Esophagus muscularis mucosa (tissue), 4 donors: ENCODE results near the gene KCTD1. TPM values are rescaled to one million over a fixed set of nuclear protein-coding genes. Genes with fewer than 3 reads are reported as not detected.

Experiments
- DNase-seq: peaks from one replicate; pipeline ENCODE4 v3.0.0-alpha.2; 2017; ENCODE audit errors: extremely low spot score
- H3K27ac ChIP-seq, 4 donors: fragments of 200-600 bp; sonication (generic); replicated peaks in 1 of 4; 1 replicate in 3 of 4; 2 replicates in 1 of 4; pipeline ENCODE4 v1.5.1; 2016 to 2019; ENCODE audit warnings: mild to moderate bottlenecking in 1 of 4
- H3K27me3 ChIP-seq, 4 donors: fragments of 200-600 bp; sonication (generic); one replicate each; pipeline versions ENCODE4 v1.5.1 to v1.6.0; 2016 to 2019
- H3K36me3 ChIP-seq, 4 donors: fragments of 200-600 bp; sonication (generic); one replicate each; pipeline ENCODE4 v1.5.1; 2016 to 2019
- H3K4me1 ChIP-seq, 4 donors: fragments of 200-600 bp; sonication (generic); one replicate each; pipeline ENCODE4 v1.5.1; 2016 to 2019
- H3K4me3 ChIP-seq, 4 donors: fragments of 200-600 bp; sonication (generic); 1 replicate in 2 of 4; 2 replicates in 2 of 4; pipeline ENCODE4 v1.5.1; 2016 to 2019; ENCODE audit warnings: mild to moderate bottlenecking in 4 of 4, moderate library complexity in 1 of 4
- H3K9me3 ChIP-seq, 4 donors: fragments of 200-600 bp; sonication (generic); 1 replicate in 3 of 4; 2 replicates in 1 of 4; pipeline ENCODE4 v1.5.1; 2016 to 2019
- CTCF ChIP-seq, 3 experiments: fragments of 200-600 bp in 2 of 3; fragments of 450-650 bp in 1 of 3; sonication (generic) in 2 of 3; IDR thresholded peaks; one replicate each; pipeline ENCODE4 v1.5.1; 2017 to 2019; ENCODE audit warnings: antibody characterized with exemption in 3 of 3, mild to moderate bottlenecking in 2 of 3, moderate library complexity in 1 of 3
- EP300 ChIP-seq: sonication (generic); formaldehyde crosslinking; IDR thresholded peaks from one replicate; pipeline ENCODE4 v1.6.1; 2017; ENCODE audit warnings: antibody characterized with exemption
- POLR2A ChIP-seq: fragments of 450-650 bp; IDR thresholded peaks from one replicate; pipeline ENCODE4 v1.6.1; 2017; ENCODE audit warnings: antibody characterized with exemption, moderate library complexity, mild to moderate bottlenecking, low read depth
- POLR2AphosphoS5 ChIP-seq, 2 donors: sonication (generic); formaldehyde crosslinking; IDR thresholded peaks; one replicate each; pipeline ENCODE4 v1.6.1; 2017; ENCODE audit warnings: antibody characterized with exemption in 2 of 2
- WGBS: methylation state at CpG from one replicate; pipeline ENCODE4 v1.1.5; 2018; 5-methylcytosine and 5-hydroxymethylcytosine counted together
- intact Hi-C: fragments of 100-400 bp; cut with DNase I; formaldehyde crosslinking; loops from one replicate; pipeline ENCODE4 v1.15.1; 2023
- total RNA-seq, 4 donors: library from RNA; depleted of rRNA; stranded (reverse); fragments of >200 nt; gene quantifications; one replicate each; pipeline versions ENCODE4 v1.1.0 to v1.2.1, GENCODE V29; 2016

Gene KCTD1
- total RNA-seq, 4 donors from 2014 or later = 7.1 to 17.6 (median 12.7) TPM

GRCh38 chr18:26565514-26565913, 17.2 kb upstream of the KCTD1 start:
- no peaks in the 10 kb centered on the region for H3K4me1 ChIP-seq
- TF ChIP-seq CTCF (IDR thresholded peaks at IDR 0.05) = no peak
- TF ChIP-seq POLR2A = no peak
- no peak for TF ChIP-seq EP300
- no peak for TF ChIP-seq POLR2AphosphoS5 (IDR thresholded peaks at IDR 0.05)
- no peak for DNase-seq
- no peak overlapping the region for H3K27ac ChIP-seq
- H3K27me3 ChIP-seq = no peaks in the 10 kb centered on the region
- intact Hi-C loops = no loop called here
- H3K36me3 ChIP-seq = no peaks in the 10 kb centered on the region
- no peak overlapping the region for H3K4me3 ChIP-seq
- H3K9me3 ChIP-seq = peaks cover 0 to 6% (median 2%) of the 10 kb centered on the region in 4 donors

GRCh38 chr18:26563024-26563423, 14.7 kb upstream of the KCTD1 start:
- no peak overlapping the region for H3K27ac ChIP-seq
- WGBS = 95% methylated on average over 3 of the region's 3 CpGs
- no peaks in the 10 kb centered on the region for H3K4me1 ChIP-seq
- H3K36me3 ChIP-seq = no peaks in the 10 kb centered on the region
- intact Hi-C loops = no loop called here
- no peak for TF ChIP-seq POLR2A
- TF ChIP-seq CTCF (IDR thresholded peaks at IDR 0.05) = no peak
- no peak for TF ChIP-seq POLR2AphosphoS5 (IDR thresholded peaks at IDR 0.05)
- no peak for TF ChIP-seq EP300
- DNase-seq = no peak
- no peaks in the 10 kb centered on the region for H3K27me3 ChIP-seq
- peaks cover 0 to 6% (median 2%) of the 10 kb centered on the region in 4 donors for H3K9me3 ChIP-seq
- no peak overlapping the region for H3K4me3 ChIP-seq

- Histone ChIP-seq H3K27ac (no peak overlapping the region), H3K9me3 (peaks cover 0 to 6% (median 2%) of the 10 kb centered on the region in 4 donors), H3K27me3 (no peaks in the 10 kb centered on the region), H3K4me3 (no peak overlapping the region), H3K36me3 (no peaks in the 10 kb centered on the region), H3K4me1 (no peaks in the 10 kb centered on the region)
- TF ChIP-seq CTCF (IDR thresholded peaks at IDR 0.05) (no peak), POLR2A (no peak), POLR2AphosphoS5 (IDR thresholded peaks at IDR 0.05) (no peak), EP300 (no peak)
- no peak for DNase-seq
- 91% methylated on average over 2 of the region's 2 CpGs for WGBS
- intact Hi-C loops = no loop called here
Observed at GRCh38 chr18:26562568-26562967, 14.2 kb upstream of the KCTD1 start.

GRCh38 chr18:26561769-26562168, 13.4 kb upstream of the KCTD1 start:
- no peaks in the 10 kb centered on the region for H3K27me3 ChIP-seq
- no peak overlapping the region for H3K4me3 ChIP-seq
- H3K9me3 ChIP-seq = peaks cover 0 to 6% (median 2%) of the 10 kb centered on the region in 4 donors
- no peaks in the 10 kb centered on the region for H3K4me1 ChIP-seq
- intact Hi-C loops = no loop called here
- no peaks in the 10 kb centered on the region for H3K36me3 ChIP-seq
- no peak overlapping the region for H3K27ac ChIP-seq
- TF ChIP-seq POLR2AphosphoS5 (IDR thresholded peaks at IDR 0.05) (no peak), CTCF (IDR thresholded peaks at IDR 0.05) (no peak), EP300 (no peak), POLR2A (no peak)
- WGBS = 98% methylated on average over 5 of the region's 5 CpGs
- DNase-seq = no peak

GRCh38 chr18:26556573-26556972, 8.2 kb upstream of the KCTD1 start:
- Histone ChIP-seq H3K4me3 (no peak overlapping the region), H3K27me3 (peaks cover 0 to 18% (median 0%) of the 10 kb centered on the region in 4 donors), H3K9me3 (no peaks in the 10 kb centered on the region), H3K36me3 (no peaks in the 10 kb centered on the region), H3K4me1 (no peaks in the 10 kb centered on the region), H3K27ac (no peak overlapping the region)
- intact Hi-C loops = no loop called here
- DNase-seq = peak; percentile 24
- 80% methylated on average over 3 of the region's 3 CpGs for WGBS
- no peak for TF ChIP-seq EP300
- no peak for TF ChIP-seq POLR2A
- no peak for TF ChIP-seq CTCF (IDR thresholded peaks at IDR 0.05)
- TF ChIP-seq POLR2AphosphoS5 (IDR thresholded peaks at IDR 0.05) = no peak
